ENCODE data around the gene TMEM163.

GRCh38 chr2:134676960-134677359, 41.8 kb downstream of the TMEM163 start:
- TF ChIP-seq, protein P1, sequence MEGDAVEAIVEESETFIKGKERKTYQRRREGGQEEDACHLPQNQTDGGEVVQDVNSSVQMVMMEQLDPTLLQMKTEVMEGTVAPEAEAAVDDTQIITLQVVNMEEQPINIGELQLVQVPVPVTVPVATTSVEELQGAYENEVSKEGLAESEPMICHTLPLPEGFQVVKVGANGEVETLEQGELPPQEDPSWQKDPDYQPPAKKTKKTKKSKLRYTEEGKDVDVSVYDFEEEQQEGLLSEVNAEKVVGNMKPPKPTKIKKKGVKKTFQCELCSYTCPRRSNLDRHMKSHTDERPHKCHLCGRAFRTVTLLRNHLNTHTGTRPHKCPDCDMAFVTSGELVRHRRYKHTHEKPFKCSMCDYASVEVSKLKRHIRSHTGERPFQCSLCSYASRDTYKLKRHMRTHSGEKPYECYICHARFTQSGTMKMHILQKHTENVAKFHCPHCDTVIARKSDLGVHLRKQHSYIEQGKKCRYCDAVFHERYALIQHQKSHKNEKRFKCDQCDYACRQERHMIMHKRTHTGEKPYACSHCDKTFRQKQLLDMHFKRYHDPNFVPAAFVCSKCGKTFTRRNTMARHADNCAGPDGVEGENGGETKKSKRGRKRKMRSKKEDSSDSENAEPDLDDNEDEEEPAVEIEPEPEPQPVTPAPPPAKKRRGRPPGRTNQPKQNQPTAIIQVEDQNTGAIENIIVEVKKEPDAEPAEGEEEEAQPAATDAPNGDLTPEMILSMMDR (IDR thresholded peaks at IDR 0.05) = no peak
- TF ChIP-seq POLR2A (IDR thresholded peaks at IDR 0.05) (no peak), EP300 (IDR thresholded peaks at IDR 0.05) (no peak)
